ENCODE measurements around the gene GNAT1. TPM values are rescaled to one million over a fixed set of nuclear protein-coding genes. Genes with fewer than 3 reads are reported as not detected.

Gene GNAT1
- total RNA-seq (2014; rRNA removed; shearing (Covaris generic)), result not detected in 2 replicates

DNA sequence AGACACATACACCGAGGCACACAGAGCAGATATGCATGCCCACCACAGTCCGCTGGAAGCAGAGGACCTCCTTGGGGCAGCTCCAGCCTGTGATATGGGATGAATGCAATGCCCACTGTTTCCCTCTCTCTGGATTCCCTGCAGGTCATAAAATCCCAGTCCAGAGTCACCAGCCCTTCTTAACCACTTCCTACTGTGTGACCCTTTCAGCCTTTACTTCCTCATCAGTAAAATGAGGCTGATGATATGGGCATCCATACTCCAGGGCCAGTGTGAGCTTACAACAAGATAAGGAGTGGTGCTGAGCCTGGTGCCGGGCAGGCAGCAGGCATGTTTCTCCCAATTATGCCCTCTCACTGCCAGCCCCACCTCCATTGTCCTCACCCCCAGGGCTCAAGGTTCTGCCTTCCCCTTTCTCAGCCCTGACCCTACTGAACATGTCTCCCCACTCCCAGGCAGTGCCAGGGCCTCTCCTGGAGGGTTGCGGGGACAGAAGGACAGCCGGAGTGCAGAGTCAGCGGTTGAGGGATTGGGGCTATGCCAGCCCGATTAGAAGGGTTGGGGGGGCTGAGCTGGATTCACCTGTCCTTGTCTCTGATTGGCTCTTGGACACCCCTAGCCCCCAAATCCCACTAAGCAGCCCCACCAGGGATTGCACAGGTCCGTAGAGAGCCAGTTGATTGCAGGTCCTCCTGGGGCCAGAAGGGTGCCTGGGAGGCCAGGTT, at the start of gene GNAT1:
TSS of gene GNAT1 (plus strand) at position 675 of the 725 bp plus-strand sequence. CDS start 116 bp downstream, outside the sequence.
- Histone ChIP-seq H3K4me3 (ENCODE audit: insufficient read depth, low read depth, low read length) (no peak within 1 kb of the TSS), H3K36me3 (replicated peaks; ENCODE audit: control insufficient read depth, insufficient read depth, low read length) (peaks cover 5% of the 10 kb centered on the region), H3K27me3 (ENCODE audit: control insufficient read depth, insufficient read depth, low read length) (peaks cover 3% of the 10 kb centered on the region)
- no peak for DNase-seq

DNA sequence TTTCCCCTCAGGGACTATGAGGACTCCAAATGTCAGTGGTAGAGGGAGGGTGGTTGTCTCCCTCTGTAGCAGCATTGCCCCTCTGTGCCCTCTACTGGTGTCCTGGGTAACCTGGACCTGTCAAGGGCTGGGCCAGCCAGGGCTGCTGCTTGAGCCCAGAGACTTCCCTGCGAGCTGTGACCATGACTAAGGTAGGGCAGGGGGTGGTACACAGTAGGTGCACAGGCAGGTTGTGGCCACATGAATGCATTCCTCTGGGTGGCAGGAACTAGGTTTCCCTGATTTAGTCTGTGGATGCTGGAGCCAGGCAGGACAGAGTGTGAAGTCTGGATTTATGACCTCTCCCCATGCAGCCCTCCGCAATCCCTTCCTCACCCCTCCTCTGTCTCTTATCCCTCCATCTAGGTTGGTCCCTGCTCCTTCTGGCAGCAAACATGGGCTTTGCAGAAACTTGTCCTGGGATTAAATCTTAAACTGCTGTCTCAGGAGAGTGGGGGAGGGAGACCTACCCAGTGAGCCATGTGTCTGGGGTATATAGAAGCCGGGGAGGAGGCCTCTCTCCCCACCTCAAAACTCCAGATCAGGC, 45.0 kb upstream of the GNAT1 start:
- no peaks in the 10 kb centered on the region for H3K27me3 ChIP-seq (ENCODE audit: control insufficient read depth, insufficient read depth, low read length)
- peak; percentile 77 for DNase-seq
- no peaks in the 10 kb centered on the region for H3K36me3 ChIP-seq (replicated peaks; ENCODE audit: control insufficient read depth, insufficient read depth, low read length)
- H3K4me3 ChIP-seq (ENCODE audit: insufficient read depth, low read depth, low read length), result no peak overlapping the region

GRCh38 chr3:50147016-50147415, 44.4 kb upstream of the GNAT1 start:
- no peaks in the 10 kb centered on the region for H3K36me3 ChIP-seq (replicated peaks; ENCODE audit: control insufficient read depth, insufficient read depth, low read length)
- H3K4me3 ChIP-seq (ENCODE audit: insufficient read depth, low read depth, low read length), result no peak overlapping the region
- H3K27me3 ChIP-seq (ENCODE audit: control insufficient read depth, insufficient read depth, low read length), result no peaks in the 10 kb centered on the region
- no peak for DNase-seq

DNA sequence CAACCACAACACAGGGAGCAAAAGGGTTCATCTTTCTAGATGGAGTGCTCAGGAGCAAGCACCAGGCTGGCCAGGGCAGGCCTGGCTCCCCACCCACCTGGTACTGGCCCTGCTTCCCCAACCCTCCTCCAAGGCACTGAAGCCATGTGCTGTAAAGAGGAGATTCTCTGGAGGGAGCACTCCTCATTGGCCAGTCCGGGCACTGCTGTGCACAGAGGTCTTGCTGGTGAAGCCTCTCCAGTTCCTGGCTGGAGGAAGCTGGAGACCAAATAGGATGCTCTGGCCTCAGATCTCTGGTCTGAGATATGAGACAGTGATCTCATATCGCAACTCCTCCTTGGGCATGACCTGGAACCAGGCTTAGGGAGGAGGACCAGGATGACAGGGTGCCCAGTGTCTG, 44.0 kb upstream of the GNAT1 start:
- H3K4me3 ChIP-seq (ENCODE audit: insufficient read depth, low read depth, low read length), result no peak overlapping the region
- H3K27me3 ChIP-seq (ENCODE audit: control insufficient read depth, insufficient read depth, low read length), result no peaks in the 10 kb centered on the region
- DNase-seq, result no peak
- no peaks in the 10 kb centered on the region for H3K36me3 ChIP-seq (replicated peaks; ENCODE audit: control insufficient read depth, insufficient read depth, low read length)

DNA sequence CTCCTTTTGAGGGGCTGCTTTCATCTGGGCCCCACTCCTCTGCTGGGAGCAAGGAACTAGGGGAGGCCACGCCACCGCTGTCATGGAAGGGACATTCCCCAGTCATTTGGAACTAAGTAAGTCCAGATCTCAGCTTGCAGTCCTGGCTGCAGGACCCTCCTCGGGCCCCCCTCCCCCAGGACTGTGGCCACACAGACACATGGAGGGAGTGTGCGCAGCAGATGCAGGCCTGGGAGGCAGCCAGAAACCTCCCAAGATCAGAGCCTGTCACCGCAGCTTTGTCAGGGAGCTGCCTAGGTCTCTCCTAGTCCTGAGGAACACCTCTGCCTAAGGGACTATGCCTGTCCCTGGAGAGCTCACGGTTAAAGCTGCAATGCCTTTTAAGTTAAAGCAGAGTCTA, 43.5 kb upstream of the GNAT1 start:
- H3K4me3 ChIP-seq (ENCODE audit: insufficient read depth, low read depth, low read length), result no peak overlapping the region

GRCh38 chr3:50150404-50150750, 41.0 kb upstream of the GNAT1 start:
- peaks cover 11% of the 10 kb centered on the region for H3K27me3 ChIP-seq (ENCODE audit: control insufficient read depth, insufficient read depth, low read length)

More for the DNA sequence above, 43.5 kb upstream of the GNAT1 start:
- Histone ChIP-seq H3K36me3 (replicated peaks; ENCODE audit: control insufficient read depth, insufficient read depth, low read length) (no peaks in the 10 kb centered on the region), H3K27me3 (ENCODE audit: control insufficient read depth, insufficient read depth, low read length) (no peaks in the 10 kb centered on the region)
- DNase-seq, result no peak

GRCh38 chr3:50150863-50151686, 40.3 kb upstream of the GNAT1 start:
- peaks cover 16% of the 10 kb centered on the region for H3K27me3 ChIP-seq (ENCODE audit: control insufficient read depth, insufficient read depth, low read length)
- H3K36me3 ChIP-seq (replicated peaks; ENCODE audit: control insufficient read depth, insufficient read depth, low read length), result no peaks in the 10 kb centered on the region
- peak; percentile 88 for DNase-seq
- H3K4me3 ChIP-seq (ENCODE audit: insufficient read depth, low read depth, low read length), result no peak overlapping the region

More at GRCh38 chr3:50150404-50150750, 41.0 kb upstream of the GNAT1 start:
- Histone ChIP-seq H3K36me3 (replicated peaks; ENCODE audit: control insufficient read depth, insufficient read depth, low read length) (no peaks in the 10 kb centered on the region), H3K4me3 (ENCODE audit: insufficient read depth, low read depth, low read length) (no peak overlapping the region)
- DNase-seq, result no peak

DNA sequence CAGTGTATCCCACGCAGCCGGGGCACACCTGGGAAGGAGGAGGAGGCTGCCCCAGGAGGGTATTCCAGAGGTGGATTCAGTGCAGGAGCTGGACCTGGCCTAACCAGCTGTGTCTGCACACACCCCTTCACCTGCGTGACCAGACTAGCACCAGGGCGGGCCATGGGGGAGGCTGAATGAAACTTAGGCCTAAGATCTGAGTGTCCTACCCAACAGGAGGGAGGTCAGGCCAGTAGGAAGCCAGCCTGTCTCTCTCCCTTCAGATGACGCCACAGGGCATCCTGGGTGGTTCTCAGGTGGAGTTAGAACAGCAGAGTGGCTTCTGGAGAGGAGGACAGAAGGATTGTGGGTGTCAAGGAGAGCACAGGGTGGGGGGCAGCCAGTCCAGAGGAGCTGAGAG, 39.7 kb upstream of the GNAT1 start:
- H3K36me3 ChIP-seq (replicated peaks; ENCODE audit: control insufficient read depth, insufficient read depth, low read length), result no peaks in the 10 kb centered on the region

GRCh38 chr3:50153782-50154475, 37.5 kb upstream of the GNAT1 start:
- no peak for DNase-seq
- H3K36me3 ChIP-seq (replicated peaks; ENCODE audit: control insufficient read depth, insufficient read depth, low read length), result no peaks in the 10 kb centered on the region
- peak overlapping the region; percentile 50 for H3K4me3 ChIP-seq (ENCODE audit: insufficient read depth, low read depth, low read length)
- peaks cover 17% of the 10 kb centered on the region for H3K27me3 ChIP-seq (ENCODE audit: control insufficient read depth, insufficient read depth, low read length)

More for the DNA sequence above, 39.7 kb upstream of the GNAT1 start:
- DNase-seq, result no peak
- Histone ChIP-seq H3K4me3 (ENCODE audit: insufficient read depth, low read depth, low read length) (no peak overlapping the region), H3K27me3 (ENCODE audit: control insufficient read depth, insufficient read depth, low read length) (peaks cover 17% of the 10 kb centered on the region)

DNA sequence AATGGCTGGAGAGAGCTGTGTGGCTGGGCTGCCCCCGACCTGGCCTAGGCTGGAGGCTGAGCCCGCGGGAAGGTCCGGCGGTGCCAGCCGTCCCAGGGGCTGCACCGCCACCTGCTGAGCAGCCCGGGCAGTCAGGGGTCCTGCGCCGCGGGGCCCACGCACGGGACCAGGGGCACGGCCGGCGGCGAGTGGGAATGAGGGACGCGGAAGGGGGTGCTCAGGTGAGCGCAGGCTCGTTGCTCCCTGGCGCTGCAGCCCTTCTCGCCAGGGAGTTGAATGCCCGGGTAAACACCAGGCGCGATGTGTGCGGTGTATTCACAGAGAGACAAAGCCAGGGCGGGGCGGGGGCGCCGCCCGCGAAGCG, 37.0 kb upstream of the GNAT1 start:
- peak; percentile 90 for DNase-seq
- H3K36me3 ChIP-seq (replicated peaks; ENCODE audit: control insufficient read depth, insufficient read depth, low read length), result peaks cover 4% of the 10 kb centered on the region; the same call in 1 of the 2 replicates
- H3K27me3 ChIP-seq (ENCODE audit: control insufficient read depth, insufficient read depth, low read length), result peaks cover 17% of the 10 kb centered on the region
- peak overlapping the region; percentile 50 for H3K4me3 ChIP-seq (ENCODE audit: insufficient read depth, low read depth, low read length)

- Histone ChIP-seq H3K36me3 (replicated peaks; ENCODE audit: control insufficient read depth, insufficient read depth, low read length) (peaks cover 4% of the 10 kb centered on the region), H3K4me3 (ENCODE audit: insufficient read depth, low read depth, low read length) (peak within 1 kb of the TSS; percentile 73), H3K27me3 (ENCODE audit: control insufficient read depth, insufficient read depth, low read length) (peaks cover 17% of the 10 kb centered on the region)
- peak; percentile 99 for DNase-seq
Observed at GRCh38 chr3:50154840-50155490, 36.4 kb upstream of the GNAT1 start, which contains the start of gene SEMA3F. Gene SEMA3F, plus strand, starts transcription at chr3:50155324. Its CDS starts 4,299 bp downstream, at chr3:50159623.

DNA sequence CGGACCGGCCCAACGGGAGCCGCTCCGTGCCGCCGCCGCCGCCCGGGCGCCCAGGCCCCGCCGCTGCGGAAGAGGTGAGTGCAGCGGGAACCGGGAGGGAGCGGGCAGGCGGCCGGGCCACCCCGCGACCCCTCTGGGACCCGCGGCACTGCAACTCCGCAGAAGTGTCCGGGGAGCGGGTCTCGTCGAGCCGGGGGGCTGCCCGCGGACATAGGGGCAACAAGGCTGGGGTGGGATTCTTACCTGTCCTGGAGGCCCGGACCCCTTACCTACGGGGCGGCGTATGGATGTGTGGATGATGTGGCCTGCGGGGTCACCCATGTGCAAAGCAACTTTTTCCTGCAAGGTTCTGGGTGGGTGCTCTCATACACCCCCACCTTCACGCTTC, 35.9 kb upstream of the GNAT1 start:
- H3K27me3 ChIP-seq (ENCODE audit: control insufficient read depth, insufficient read depth, low read length), result peaks cover 17% of the 10 kb centered on the region
- H3K36me3 ChIP-seq (replicated peaks; ENCODE audit: control insufficient read depth, insufficient read depth, low read length), result peaks cover 4% of the 10 kb centered on the region
- H3K4me3 ChIP-seq (ENCODE audit: insufficient read depth, low read depth, low read length), result peak overlapping the region; percentile 73
- DNase-seq, result no peak

- Histone ChIP-seq H3K36me3 (replicated peaks; ENCODE audit: control insufficient read depth, insufficient read depth, low read length) (peaks cover 4% of the 10 kb centered on the region), H3K4me3 (ENCODE audit: insufficient read depth, low read depth, low read length) (peak overlapping the region; percentile 73), H3K27me3 (ENCODE audit: control insufficient read depth, insufficient read depth, low read length) (peaks cover 17% of the 10 kb centered on the region)
- peak; percentile 78 for DNase-seq
Observed at GRCh38 chr3:50155891-50156290, 35.5 kb upstream of the GNAT1 start.

All from H7 (cell line).